DMS 273 (cell line): Measurements from ENCODE around the gene KIDINS220.

Experiments used
- DNase-seq: peaks from one replicate; lab custom pipeline; 2025; ENCODE audit not compliant: unreplicated experiment; lab: John Stamatoyannopoulos, UW

KIDINS220 gene

DNA sequence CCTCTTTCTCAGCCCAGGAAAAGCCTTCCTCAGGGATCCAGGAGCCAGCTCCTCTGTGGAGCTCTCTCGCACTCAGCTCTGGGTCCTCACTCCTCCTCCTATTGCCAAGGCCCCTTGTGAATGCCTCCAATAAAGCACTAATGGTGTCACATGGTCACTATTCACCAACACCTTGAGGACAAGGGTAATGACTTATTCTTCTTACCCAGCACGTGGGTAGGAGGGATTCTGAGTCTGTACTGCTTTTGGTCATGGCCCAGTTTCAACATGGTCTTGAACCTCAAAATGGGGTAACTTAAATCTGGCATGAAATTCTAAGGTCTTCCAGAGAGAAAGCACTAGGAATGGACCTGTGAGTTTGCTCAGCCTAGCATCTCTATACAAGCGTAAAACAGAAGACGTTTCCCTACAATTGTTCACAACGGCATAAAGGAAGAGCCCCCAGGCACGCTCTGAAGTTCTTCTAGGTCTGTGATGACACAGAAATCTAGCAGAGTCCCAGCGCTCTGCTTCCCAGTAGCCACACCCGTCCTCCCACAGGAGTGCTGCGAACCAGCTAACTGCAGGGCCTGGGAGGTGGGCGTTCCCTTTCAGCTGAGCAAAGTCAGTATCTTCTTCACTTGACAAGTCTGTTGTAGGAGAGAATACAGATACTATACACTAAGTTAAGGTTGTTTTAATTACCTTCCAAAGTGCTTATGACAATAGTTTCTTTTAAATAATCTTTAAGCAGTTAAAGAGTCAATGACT is 14.6 kb upstream of the KIDINS220 start:
- no peak for DNase-seq

DNA sequence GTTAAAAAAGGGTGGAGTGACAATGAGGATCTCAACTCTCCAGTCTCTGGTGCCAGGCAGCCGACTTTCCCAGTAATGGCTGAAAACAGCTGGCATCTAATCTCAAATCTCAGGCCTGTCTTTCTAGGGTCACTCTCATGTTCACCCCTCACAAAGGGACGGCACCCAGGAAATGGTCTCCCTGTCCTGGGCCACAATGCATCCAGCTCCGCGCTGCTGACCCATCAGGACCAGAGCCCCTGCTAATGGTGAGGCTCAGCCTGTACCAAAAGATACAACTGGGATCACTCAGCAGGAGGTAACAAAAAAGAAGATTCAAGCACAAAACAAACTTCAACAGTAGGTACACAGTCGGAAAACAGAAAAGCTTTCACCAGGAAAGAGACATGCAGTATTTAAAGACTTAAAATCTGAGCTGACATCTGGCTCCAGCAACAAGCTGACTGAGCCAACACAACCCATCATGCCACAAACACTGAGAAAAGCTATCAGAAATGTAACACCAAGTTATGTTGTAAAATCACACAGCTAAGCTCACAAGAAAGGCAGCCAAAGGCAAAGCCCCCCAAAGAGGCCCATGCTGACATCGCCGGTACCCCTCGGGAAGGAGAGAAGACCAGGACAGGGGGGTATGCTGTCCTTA is 13.6 kb upstream of the KIDINS220 start:
- DNase-seq: no peak

GRCh38 chr2:8849327-8849726 is 11.9 kb upstream of the KIDINS220 start:
- no peak for DNase-seq

DNA sequence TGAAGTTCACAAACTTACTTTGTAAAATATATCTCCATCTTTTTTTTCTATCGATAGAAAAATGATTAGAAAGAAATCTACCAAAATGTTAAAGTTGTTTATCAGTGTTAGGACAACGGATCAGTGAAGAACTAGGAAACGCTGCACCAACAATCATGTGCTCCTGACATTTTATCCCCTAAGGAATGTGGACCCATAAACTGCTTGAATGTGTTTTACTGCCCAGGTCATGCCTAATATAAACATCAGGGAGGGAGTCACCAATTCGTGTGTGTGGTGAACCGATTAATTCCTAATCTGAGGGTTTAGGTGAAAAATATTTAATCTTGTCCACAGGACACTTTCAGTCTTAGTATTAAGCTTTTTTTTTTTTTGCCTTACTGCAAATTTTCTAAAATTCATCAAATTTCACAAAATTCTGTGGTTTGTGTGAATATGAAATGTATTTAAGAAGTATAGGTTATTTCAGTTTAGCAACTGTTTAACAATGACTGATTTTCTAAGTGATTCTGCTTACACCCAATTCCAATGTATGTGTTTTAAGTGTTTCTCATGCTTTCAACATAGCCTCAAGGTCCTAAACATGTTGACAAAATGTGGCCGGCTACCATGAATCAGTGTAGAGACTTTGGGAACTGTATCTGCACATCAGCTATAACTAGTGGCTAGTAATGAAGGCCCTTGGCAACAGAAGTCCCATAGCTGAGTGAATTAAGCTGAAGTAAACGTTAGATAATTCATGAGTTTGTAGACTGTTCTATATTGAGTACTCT is 11.1 kb upstream of the KIDINS220 start:
- DNase-seq: no peak

GRCh38 chr2:8847400-8847799 is 10.0 kb upstream of the KIDINS220 start:
- no peak for DNase-seq

GRCh38 chr2:8841932-8842331 is 4.5 kb upstream of the KIDINS220 start:
- DNase-seq: no peak

DNA sequence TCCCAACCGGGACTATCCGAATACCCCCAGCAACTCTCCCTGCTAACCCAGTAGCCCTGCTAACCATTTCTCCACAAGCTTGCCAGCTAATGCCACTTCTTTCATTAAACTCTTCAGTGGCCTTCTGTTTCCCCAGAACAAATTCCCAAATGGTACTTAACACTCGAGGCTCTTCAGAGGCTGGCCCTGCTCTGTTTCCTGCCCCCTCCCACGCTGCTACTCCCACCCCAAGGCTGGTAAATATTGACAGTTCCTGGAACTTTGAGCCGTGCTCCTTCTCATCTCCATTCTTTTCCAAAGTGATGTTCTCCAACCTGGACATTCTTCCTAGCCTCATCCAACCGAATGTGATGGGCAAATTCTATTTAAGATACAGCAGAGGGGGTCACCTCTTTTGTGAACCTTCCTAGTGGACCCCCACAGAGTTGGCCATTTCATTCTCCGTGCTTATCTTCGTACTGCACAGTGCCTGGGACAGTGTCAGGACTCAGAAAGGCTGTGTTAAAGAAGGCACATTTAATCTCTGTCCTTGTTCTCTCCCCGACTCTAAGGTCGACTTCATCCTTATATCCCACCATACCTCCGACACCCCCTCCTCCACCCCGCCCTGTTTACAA is 3.2 kb upstream of the KIDINS220 start:
- no peak for DNase-seq

GRCh38 chr2:8839189-8839965 is 2.0 kb upstream of the KIDINS220 start:
- DNase-seq: no peak

DNA sequence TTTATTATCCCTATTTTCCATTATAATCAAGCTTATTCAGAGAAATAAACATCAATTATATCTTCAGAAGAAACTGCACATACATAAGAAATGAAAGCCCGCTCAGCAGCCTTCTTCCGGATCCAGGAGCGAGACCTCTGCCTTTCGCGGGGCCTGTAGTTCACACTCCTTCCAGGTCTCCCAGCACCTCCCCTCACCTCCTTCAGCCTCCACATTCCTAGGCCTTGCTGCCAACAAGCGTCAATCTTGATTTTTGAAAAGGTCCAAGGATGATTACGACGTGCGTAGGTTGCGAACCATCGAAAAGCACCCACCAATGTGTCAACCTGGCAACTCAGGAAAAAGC is 355 bp upstream of the KIDINS220 start:
- DNase-seq: no peak

DNA sequence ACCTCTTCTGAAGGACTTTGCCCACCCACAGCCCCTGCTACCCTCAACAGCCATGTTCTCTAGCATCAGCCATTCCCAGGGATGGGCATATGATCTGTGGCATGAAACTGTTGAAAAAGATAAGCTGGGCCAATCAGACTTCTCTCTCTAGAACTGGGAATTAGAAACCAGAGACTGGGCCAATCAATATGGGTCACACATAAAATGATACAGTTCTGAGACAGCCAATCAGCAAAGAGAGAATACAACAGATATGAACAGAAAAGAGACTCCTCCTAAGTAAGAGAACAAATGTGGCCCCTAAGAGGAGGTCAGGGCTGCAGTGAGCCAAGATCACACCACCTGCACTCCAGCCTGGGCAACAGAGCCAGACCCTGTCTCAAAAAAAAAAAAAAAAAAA is 2.1 kb downstream of the KIDINS220 start:
- DNase-seq: no peak

DNA sequence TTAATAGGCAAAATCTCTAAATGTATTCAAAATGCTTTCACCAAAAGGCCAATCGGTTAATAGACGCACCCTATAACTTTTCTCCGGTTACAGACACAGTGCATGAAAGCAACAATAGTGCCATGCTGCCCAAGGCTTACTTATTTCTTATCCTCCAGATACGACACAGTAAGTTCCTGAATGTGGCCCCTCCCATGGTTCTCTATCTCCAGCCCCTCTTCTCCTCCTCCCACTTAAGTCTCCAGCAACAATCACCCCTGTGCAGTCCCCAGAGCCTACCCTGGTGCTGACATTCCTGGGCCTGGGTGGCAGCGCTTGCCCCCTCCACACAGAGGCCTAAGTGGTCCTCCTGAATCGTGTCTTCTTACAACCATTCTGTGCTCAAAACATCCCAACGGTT is 3.6 kb downstream of the KIDINS220 start:
- DNase-seq: no peak

DNA sequence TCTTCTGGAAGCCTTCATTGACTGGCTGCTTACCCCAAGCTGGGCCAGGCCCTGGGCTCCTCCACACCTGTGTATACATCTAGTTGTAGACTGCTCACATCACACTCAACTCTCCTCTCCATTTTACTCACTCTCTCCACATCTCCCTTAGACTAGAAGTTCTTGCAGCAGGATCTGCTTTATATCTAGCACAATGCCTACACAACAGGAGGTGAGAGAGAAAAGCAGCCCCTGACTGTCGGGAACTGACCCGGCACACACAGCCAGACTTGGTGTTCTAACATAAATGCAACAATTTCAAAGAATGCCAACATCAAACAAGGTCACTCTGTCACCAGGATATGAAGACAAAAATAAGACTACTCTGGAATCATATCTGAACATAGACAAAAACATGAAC is 5.9 kb downstream of the KIDINS220 start:
- DNase-seq: no peak

GRCh38 chr2:8827729-8828128 is 9.7 kb downstream of the KIDINS220 start:
- DNase-seq: no peak

DNA sequence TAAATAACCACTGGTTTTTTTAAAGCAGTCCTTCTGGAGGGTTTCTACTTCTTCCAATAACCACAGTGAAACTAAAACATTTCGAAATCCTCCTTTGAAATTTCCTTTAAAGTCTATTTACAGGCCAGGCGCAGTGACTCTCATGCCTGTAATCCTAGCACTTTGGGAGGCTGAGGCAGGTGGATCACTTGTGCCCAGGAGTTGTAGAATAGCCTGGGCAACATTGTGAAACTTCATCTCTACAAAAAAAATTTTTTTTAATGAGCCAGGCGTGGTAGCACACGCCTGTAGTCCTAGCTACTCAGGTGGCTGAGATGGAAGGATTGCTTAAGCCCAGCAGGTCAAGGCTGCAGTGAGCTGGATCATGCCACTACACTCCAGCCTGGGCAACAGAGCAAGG is 15.2 kb downstream of the KIDINS220 start:
- DNase-seq: no peak

DNA sequence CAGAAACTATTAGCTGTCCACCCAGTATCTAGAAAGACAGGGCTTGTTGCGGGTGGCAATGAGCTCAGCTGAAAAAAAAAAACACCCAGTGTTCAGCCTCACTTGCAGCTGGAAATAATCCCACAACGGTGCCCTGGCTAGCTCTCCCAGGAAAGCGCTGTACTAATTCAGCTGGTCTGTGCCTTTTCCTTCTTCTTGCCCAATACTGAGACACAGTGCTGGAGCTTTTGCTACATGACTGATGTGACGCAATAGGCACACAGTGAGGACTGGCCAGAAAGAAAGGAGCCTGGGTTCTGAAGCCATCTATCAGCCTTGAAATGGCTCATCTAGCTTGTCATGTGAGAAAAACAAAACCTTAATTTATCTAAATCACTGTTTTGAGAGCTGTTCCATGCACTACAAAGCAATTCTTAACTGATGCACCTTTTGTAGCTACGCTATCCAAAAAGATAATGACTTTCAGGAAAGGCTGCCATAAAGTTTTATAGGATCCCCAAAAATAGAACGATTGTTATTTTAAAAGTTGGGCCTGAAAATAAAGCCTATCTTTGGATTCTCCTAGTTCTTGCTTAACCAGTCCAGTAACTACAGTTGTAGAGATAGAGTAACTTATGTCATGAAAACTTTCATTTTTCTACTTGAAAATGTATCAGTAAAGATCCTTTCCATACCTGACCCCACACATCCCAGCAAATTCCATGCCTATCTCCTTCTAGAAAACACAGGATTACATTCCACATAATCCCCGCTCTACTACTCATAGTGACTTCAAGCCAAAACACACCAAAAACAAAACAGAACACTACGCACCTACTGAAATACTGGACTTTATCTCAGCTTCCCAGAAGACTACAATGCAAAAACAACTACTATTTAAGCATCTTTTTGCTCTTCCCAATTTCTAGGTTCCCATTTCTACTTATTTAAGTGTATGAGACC is 15.9 kb downstream of the KIDINS220 start:
- DNase-seq: no peak

- DNase-seq: no peak
Measured at GRCh38 chr2:8819948-8820347, 17.5 kb downstream of the KIDINS220 start.

DNA sequence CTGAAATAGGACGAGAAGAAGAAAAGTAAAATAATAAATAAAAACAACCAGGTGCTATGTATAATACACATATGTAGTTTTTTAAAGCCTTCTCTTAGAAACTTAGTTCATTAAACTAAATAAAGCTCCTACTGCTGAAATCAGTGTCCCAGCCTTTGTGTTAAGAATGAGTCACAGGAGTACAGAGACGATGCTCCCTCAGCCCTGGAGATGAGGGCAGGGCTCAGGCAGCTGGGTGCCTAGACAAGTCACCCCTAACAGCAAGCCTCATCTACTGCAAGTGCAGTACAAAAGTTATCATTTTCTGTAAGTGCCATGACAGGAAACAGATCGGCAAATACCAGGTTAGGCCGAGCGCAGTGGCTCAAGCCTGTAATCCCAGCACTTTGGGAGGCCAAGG is 18.2 kb downstream of the KIDINS220 start:
- no peak for DNase-seq

- no peak for DNase-seq
Measured at GRCh38 chr2:8817221-8817620, 20.2 kb downstream of the KIDINS220 start.

DNA sequence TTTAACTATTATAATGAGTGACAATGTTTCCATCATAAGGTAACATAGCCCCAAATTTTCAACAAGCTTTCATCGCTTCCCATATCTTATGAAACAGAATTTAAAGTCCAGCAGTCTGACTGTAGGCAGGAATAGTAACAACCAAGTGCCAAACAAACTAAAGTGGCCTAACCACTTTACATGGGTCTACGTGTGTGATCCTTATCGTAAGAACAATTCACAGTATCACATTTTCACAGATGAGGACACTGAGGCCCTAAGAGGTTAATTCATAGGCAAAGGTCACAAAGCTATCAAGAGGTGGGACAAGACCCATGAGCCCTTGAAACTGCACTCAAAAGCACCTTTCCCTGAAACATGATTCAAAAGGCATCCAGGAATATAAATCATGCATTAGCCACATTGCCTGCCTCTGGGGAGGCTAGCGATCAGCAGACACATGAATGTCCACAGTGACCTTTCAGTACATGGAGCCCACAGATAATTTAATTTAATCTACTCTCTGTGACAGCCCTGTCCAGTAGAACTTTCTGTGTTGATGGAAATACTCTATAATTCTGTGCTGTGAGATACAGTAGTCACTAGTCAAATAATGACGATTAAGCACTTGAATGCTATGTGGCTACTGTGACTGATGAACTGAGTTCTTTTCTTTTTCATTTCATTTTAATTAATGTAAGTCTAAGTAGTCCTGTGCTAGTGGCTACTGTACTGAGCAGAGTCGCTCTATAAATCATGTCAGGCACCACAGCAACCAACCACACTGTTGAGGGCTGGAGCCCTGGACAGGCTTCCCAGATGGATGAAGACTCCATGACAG is 30.3 kb downstream of the KIDINS220 start:
- no peak for DNase-seq
